KOPT-K1 (cell line): ENCODE measurements around the gene BLACAT1.
"Not testable (repeated sequence)": the region's sequence is repeated elsewhere in the genome, so short reads cannot be mapped to it uniquely, and the experiment has no call there.

Experiments used
- H3K27ac ChIP-seq: fragments of 200-600 bp; sonication (generic); 2 replicates; pipeline ENCODE4 v1.5.1; 2016; ENCODE audit warnings: antibody characterized with exemption, mild to moderate bottlenecking, low read depth, low read length; ENCODE audit not compliant: poor library complexity, severe bottlenecking
- H3K36me3 ChIP-seq: fragments of 200-600 bp; sonication (generic); 2 replicates; pipeline ENCODE4 v1.5.1; 2017; ENCODE audit warnings: antibody characterized with exemption, mild to moderate bottlenecking, low read length, moderate library complexity; ENCODE audit not compliant: insufficient read depth
- H3K9me3 ChIP-seq: fragments of 200-600 bp; sonication (generic); 2 replicates; pipeline ENCODE4 v1.5.1; 2017; ENCODE audit warnings: antibody characterized with exemption, low read length, mild to moderate bottlenecking; ENCODE audit not compliant: insufficient read depth, poor library complexity, severe bottlenecking

Gene BLACAT1

DNA sequence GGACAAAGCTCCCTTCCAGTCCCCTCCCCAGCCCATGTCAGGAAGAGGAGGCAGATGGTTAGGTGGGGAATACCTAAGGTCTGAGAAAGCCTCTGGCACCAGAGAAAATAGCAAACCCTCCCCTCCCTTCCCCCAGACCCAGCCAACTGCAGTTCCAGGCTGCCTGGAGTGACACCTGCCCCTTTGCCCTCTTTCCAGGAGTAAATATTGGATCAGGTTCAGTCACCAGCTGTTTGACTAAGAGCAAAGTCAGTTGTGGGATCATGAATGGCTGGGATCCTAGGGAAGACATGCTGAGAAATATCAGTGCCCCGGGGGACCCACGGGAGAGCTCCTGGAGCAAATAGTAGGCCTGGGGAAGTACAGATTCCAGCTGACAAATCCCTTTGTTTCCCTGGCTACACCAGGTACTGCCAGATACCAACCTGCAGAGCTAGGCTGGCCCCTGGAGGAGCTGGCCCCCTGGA lies 36.4 kb upstream of the BLACAT1 start:
- H3K36me3 ChIP-seq = no peaks in the 10 kb centered on the region
- H3K27ac ChIP-seq = no peak overlapping the region
- H3K9me3 ChIP-seq = no peaks in the 10 kb centered on the region

DNA sequence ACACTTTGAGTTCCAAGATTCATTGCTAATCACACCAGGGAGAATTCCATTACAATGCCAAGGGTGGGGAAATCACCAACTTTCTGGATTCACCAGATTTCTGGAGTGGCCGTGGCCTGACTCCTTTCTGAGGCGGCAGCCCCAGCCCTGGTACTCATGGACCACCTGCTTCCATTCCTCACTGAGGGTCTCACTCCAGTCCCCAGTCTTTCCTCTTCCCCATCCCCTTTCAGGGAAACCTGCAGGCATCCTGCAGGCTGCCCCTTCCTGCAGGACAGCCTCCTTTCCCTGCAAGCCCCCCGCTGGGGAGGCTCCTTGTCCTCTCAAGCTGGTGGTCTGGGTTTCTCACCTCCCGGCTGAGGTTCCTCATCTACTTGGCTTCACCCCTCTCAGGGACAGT lies 35.9 kb upstream of the BLACAT1 start:
- Histone ChIP-seq H3K9me3 (no peaks in the 10 kb centered on the region), H3K36me3 (no peaks in the 10 kb centered on the region), H3K27ac (no peak overlapping the region)

DNA sequence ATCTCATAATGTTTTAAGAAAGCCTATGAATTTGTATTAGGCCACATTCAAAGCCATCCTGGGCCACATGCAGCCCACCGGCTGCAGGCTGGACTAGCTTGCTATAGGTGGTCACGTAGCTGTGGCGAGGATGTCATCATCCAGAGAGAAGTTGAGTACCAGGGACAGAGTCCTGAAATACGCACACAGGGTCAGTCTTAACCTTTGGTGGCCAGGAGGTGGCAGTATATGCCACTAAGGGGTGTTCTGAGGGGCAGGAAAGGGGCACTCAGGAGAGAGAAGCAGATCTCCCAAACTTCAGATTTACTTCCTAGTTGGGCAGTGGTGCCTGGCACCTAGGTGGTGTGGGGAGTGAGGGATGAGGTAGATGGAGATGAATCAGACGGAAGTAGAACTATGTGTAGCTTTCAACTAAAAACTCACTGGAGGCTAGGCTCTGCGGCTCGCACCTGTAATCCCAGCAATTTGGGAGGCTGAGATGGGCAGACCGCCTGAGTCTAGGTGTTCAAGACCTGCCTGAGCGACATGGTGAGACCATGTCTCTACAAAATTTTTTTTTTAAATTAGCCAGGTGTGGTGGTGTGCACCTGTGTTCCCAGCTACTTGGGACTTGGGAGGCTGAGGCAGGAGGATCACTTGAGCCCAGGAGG lies 32.4 kb upstream of the BLACAT1 start:
- no peaks in the 10 kb centered on the region for H3K9me3 ChIP-seq
- no peaks in the 10 kb centered on the region for H3K36me3 ChIP-seq
- H3K27ac ChIP-seq = no peak overlapping the region

- H3K36me3 ChIP-seq = no peaks in the 10 kb centered on the region
- no peaks in the 10 kb centered on the region for H3K9me3 ChIP-seq
- no peak overlapping the region for H3K27ac ChIP-seq
These were observed 30.4 kb upstream of the BLACAT1 start for GRCh38 chr1:205486258-205486657.

DNA sequence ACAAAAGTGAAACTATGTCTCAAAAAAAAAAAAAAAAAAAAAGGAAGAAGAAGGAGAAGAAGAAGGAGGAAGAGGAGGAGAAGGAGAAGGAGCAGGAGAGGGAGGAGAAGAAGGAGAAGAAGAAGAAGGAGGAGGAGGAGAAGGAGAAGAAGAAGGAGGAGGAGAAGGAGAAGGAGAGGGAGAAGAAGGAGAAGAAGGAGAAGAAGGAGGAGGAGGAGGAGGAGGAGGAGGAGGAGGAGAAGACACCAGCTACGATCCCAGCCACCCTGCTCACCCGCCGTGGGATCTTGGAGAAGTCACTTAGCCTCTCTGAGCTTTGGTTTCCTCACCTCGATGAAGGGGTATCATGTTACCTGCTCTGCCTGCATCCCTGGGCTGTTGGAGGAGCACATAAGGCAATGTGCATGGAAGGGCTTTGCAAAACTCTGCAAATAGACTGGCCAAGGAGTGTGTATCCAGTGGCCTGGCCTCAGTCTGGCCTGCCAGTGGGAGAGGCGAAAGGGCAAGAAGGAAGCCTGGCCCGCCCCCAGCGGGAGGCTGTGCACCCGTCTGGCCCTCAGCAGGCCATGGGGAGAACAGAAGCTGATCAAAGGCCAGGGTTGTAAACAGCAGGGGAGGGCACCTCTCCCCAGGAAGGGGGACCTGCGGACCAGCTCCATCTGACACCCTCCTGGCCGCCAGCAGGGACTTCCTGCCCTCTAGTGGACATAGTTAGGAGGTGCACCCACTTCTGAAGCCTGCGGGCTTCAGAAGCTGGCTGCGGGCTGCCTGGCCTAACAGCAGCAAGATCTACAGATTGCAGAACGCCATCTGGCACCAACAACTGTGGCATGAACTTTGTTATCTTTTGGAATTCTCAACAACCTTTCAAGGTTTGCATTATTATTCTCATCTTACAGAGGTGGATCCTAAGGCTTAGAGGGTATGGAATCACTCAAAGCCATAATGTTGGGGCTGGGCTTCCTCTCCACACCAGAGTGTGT lies 29.4 kb upstream of the BLACAT1 start:
- H3K27ac ChIP-seq = no peak overlapping the region
- no peaks in the 10 kb centered on the region for H3K36me3 ChIP-seq
- no peaks in the 10 kb centered on the region for H3K9me3 ChIP-seq

DNA sequence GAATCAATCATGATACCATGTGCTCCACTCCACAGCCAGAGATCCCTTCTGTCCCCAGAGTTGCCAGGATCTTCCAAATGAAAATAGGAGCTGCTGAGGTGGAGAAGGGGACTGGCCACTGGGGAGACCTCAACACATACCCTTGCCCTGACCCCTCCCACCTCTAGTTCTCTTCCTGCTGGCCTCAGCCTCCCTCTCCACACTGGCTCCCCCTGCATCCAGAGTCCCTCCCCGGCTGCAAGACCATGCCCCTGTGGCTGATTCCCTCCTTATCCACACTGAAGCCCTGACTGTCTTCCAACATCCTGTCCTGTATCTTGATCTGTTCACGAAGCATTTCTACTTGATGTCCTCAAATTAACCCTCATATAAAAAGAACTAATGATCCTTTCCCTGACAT lies 27.5 kb upstream of the BLACAT1 start:
- Histone ChIP-seq H3K27ac (no peak overlapping the region), H3K9me3 (no peaks in the 10 kb centered on the region), H3K36me3 (no peaks in the 10 kb centered on the region)

DNA sequence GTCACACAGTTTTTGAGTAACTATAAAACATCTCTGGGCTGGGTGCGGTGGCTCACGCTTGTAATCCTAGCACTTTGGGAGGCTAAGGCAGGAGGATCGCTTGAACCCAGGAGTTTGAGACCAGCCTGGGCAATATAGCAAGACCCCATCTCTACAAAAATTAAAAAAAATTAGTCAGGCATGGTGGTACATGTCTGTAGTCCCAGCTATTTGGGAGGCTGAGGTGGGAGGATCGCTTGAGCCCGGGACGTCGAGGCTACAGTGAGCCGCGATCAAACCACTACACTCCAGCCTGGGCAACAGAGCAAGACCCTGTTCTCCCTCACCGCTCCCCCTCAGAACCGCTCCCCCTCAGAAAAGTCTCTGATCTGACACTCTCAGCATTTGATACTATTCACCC lies 26.7 kb upstream of the BLACAT1 start:
- not testable (repeated sequence) for H3K36me3 ChIP-seq, H3K9me3 ChIP-seq, H3K27ac ChIP-seq

- H3K36me3 ChIP-seq = no peaks in the 10 kb centered on the region
- peaks cover 1% of the 10 kb centered on the region for H3K9me3 ChIP-seq
- H3K27ac ChIP-seq = no peak overlapping the region
These were observed 25.8 kb upstream of the BLACAT1 start for GRCh38 chr1:205481629-205482151.

GRCh38 chr1:205481218-205481617 lies 25.4 kb upstream of the BLACAT1 start:
- H3K27ac ChIP-seq = no peak overlapping the region
- no peaks in the 10 kb centered on the region for H3K36me3 ChIP-seq
- H3K9me3 ChIP-seq = peaks cover 4% of the 10 kb centered on the region

GRCh38 chr1:205480349-205480985 lies 24.6 kb upstream of the BLACAT1 start:
- H3K36me3 ChIP-seq = no peaks in the 10 kb centered on the region
- H3K9me3 ChIP-seq = peaks cover 12% of the 10 kb centered on the region
- H3K27ac ChIP-seq = no peak overlapping the region

DNA sequence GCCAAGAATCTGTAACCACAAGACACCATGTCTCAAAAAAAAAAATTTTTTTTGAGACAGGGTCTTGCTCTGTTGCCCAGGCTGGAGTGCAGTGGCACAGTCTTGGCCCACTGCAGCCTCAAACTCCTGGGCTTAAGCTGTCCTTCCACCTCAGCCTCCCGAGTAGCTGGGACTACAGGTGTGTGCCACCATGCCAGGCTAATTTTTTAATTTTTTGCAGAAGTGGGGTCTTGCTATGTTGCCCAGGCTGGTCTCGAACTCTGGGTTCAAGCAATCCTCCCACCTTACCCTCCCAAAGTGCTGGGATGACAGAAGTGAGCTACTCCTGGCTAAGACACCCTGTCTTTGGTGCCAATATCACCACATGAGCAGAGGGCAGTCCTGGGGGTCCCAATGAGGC lies 23.1 kb upstream of the BLACAT1 start:
- not testable (repeated sequence) for H3K27ac ChIP-seq, H3K36me3 ChIP-seq
- peaks cover 23% of the 10 kb centered on the region for H3K9me3 ChIP-seq

GRCh38 chr1:205477759-205478247 lies 22.0 kb upstream of the BLACAT1 start:
- H3K9me3 ChIP-seq = peaks cover 23% of the 10 kb centered on the region
- H3K27ac ChIP-seq = no peak overlapping the region

DNA sequence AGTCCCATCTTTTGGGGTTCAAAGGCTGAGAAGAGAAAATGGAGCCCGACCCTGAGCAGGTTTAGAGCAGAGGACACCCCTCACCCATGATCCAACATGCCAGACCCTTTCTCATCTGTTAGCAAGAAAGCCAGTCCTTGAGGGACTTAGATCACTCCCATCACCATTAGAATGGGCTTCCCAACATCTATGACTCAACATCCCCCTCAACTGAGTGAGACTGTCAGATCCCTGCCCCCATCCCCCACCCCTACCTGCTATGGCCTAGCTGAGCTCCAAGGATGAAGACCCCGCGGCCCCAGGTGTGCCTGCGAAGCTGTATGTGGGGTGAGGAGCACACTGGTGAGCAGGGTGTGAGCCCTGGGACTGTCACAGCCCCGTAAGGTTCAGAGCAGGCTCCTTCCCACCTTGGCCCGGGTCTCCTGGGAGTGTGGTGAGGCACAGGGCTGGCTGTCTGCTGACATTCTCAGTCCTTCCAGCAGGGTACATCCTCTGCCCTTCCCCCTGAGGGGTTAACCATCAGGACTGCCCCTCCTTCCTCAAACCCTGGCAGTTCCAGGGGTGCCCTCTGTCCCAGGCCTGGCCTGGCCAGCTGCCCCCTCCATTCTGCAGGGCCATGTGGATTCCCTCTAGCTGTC lies 21.4 kb upstream of the BLACAT1 start:
- H3K27ac ChIP-seq = no peak overlapping the region
- H3K36me3 ChIP-seq = no peaks in the 10 kb centered on the region
- H3K9me3 ChIP-seq = peaks cover 23% of the 10 kb centered on the region

More at GRCh38 chr1:205477759-205478247, 22.0 kb upstream of the BLACAT1 start:
- H3K36me3 ChIP-seq = no peaks in the 10 kb centered on the region

GRCh38 chr1:205476648-205477047 lies 20.8 kb upstream of the BLACAT1 start:
- Histone ChIP-seq H3K27ac (no peak overlapping the region), H3K9me3 (peaks cover 23% of the 10 kb centered on the region), H3K36me3 (no peaks in the 10 kb centered on the region)
